VCaP (cell line): ENCODE measurements around the gene SLC18A3.

Experiments used
- H3K27ac ChIP-seq: fragments of 450-650 bp; 2 replicates; pipeline ENCODE4 v1.5.1; 2017
- CTCF ChIP-seq: fragments of 450-650 bp; conservative IDR thresholded peaks from 2 replicates; pipeline ENCODE4 v1.5.1; 2017; ENCODE audit warnings: mild to moderate bottlenecking, moderate library complexity

Gene SLC18A3

DNA sequence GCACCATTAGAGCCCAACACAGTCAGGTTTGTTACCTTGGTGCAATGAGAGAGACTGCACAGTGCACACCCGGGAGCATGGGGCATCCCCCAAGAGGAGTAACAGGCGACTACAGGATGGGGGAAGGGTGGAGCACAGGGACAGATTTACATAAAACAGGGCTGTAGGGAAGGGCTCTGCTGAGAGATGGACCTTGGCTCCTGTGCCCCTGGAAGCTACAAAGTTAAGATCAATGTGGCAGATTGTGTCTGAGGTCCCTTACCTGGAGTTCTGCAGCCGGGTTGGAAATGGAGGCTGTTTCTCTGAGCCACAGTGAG lies 13.7 kb upstream of the SLC18A3 start:
- TF ChIP-seq CTCF, result no peak
- no peak overlapping the region for H3K27ac ChIP-seq

DNA sequence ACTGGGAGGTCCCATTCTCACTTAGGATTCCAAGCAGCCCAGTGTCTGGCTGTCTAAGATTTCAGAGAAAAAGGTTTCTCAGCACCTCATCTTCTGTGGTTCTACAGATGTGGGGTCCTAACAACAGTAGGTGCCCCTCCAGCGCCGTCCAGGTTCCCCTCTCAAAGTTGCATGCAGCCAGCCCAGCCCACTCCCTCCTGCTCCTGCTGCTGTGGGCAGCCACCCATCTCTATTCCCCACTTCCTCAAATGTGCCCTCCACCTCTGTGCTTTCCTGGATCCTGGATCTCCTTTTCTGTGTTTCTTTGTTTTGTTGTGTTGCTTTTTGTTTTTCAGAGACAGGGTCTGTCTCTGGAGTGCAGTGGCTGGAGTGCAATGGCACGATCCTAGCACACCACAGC lies 13.3 kb upstream of the SLC18A3 start:
- no peak for TF ChIP-seq CTCF
- no peak overlapping the region for H3K27ac ChIP-seq

GRCh38 chr10:49597426-49598163 lies 12.5 kb upstream of the SLC18A3 start:
- TF ChIP-seq CTCF, result no peak
- H3K27ac ChIP-seq, result no peak overlapping the region

GRCh38 chr10:49598164-49598856 lies 11.8 kb upstream of the SLC18A3 start:
- no peak overlapping the region for H3K27ac ChIP-seq
- TF ChIP-seq CTCF, result no peak

DNA sequence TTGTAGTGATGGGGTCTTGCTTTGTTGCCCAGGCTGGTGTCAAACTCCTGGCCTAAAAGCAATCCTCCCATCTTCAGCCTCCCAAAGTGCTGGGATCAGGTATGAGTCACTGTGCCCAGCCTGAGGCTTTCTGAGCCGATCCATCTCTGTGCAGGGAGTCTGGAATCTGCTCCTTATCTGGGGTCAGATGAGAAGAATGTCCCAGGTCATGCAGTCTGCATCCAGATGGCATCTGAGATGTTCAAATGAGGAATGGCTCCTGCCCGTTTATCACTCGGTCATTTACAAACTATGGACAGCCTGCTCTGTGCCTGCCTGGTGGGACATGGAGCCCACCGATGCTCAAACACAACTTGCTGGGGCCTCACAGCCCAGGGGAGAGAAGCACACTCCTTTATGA lies 11.1 kb upstream of the SLC18A3 start:
- H3K27ac ChIP-seq, result no peak overlapping the region
- no peak for TF ChIP-seq CTCF

- H3K27ac ChIP-seq, result no peak overlapping the region
- TF ChIP-seq CTCF, result no peak
These were observed 10.6 kb upstream of the SLC18A3 start for GRCh38 chr10:49599546-49599945.

- no peak for TF ChIP-seq CTCF
- H3K27ac ChIP-seq, result no peak overlapping the region
These were observed 10.1 kb upstream of the SLC18A3 start for GRCh38 chr10:49600046-49600445.
